GM21576 (cell line): Measurements from ENCODE around the gene TMEM50A.
A peak's percentile ranks its signal among the peaks of the same experiment; 100 is the strongest.
"Not testable (repeated sequence)": the region's sequence is repeated elsewhere in the genome, so short reads cannot be mapped to it uniquely, and the experiment has no call there.

Source experiments
- ATAC-seq: cut with Tn5 transposase; IDR thresholded peaks from one replicate; pipeline ENCODE4 v1.9.1; 2021; ENCODE audit warnings: mild to moderate bottlenecking, moderate library complexity; ENCODE audit not compliant: unreplicated experiment

TMEM50A gene

GRCh38 chr1:25329950-25330349, 8.2 kb upstream of the TMEM50A start:
- not testable (repeated sequence) for ATAC-seq

GRCh38 chr1:25336922-25337354, 1.2 kb upstream of the TMEM50A start:
- peak; percentile 38 for ATAC-seq

GRCh38 chr1:25337483-25338187, 499 bp upstream of the TMEM50A start:
- peak; percentile 29 for ATAC-seq

GRCh38 chr1:25338986-25339385, 852 bp downstream of the TMEM50A start:
- no peak for ATAC-seq

GRCh38 chr1:25341746-25342145, 3.6 kb downstream of the TMEM50A start:
- ATAC-seq = no peak

- no peak for ATAC-seq
Observed at GRCh38 chr1:25342846-25343245, 4.7 kb downstream of the TMEM50A start.

GRCh38 chr1:25343872-25344271, 5.7 kb downstream of the TMEM50A start:
- ATAC-seq = no peak

- ATAC-seq = no peak
Observed at GRCh38 chr1:25347556-25347955, 9.4 kb downstream of the TMEM50A start.

GRCh38 chr1:25349606-25350005, 11.5 kb downstream of the TMEM50A start:
- no peak for ATAC-seq

GRCh38 chr1:25355841-25356395, 17.8 kb downstream of the TMEM50A start:
- no peak for ATAC-seq

- ATAC-seq = no peak
Observed at GRCh38 chr1:25356441-25356840, 18.3 kb downstream of the TMEM50A start.

GRCh38 chr1:25356848-25357247, 18.7 kb downstream of the TMEM50A start:
- ATAC-seq = no peak

GRCh38 chr1:25360596-25361581, 22.8 kb downstream of the TMEM50A start:
- ATAC-seq = no peak

- no peak for ATAC-seq
Observed at GRCh38 chr1:25361901-25362300, 23.8 kb downstream of the TMEM50A start.

GRCh38 chr1:25362634-25363559, 24.8 kb downstream of the TMEM50A start:
- not testable (repeated sequence) for ATAC-seq

- ATAC-seq = no peak
Observed at GRCh38 chr1:25369241-25369640, 31.1 kb downstream of the TMEM50A start.

- ATAC-seq = not testable (repeated sequence)
Observed at GRCh38 chr1:25369691-25370271, 31.6 kb downstream of the TMEM50A start.

GRCh38 chr1:25371757-25372156, 33.6 kb downstream of the TMEM50A start:
- not testable (repeated sequence) for ATAC-seq

GRCh38 chr1:25378367-25378766, 40.2 kb downstream of the TMEM50A start:
- ATAC-seq = not testable (repeated sequence)

GRCh38 chr1:25382543-25382942, 44.4 kb downstream of the TMEM50A start:
- ATAC-seq = not testable (repeated sequence)
